Esophagus muscularis mucosa (tissue), 3 donors: ENCODE results near the gene RAD51AP1.

Experiments used
- POLR2AphosphoS5 ChIP-seq, 2 donors: sonication (generic); formaldehyde crosslinking; IDR thresholded peaks; one replicate each; pipeline ENCODE4 v1.6.1; 2017; ENCODE audit warnings: antibody characterized with exemption in 2 of 2
- TF ChIP-seq, protein P1 (sequence below), 3 experiments: fragments of 200-600 bp in 2 of 3; fragments of 450-650 bp in 1 of 3; sonication (generic) in 2 of 3; IDR thresholded peaks; one replicate each; pipeline ENCODE4 v1.5.1; 2017 to 2019; ENCODE audit warnings: antibody characterized with exemption in 3 of 3, mild to moderate bottlenecking in 2 of 3, moderate library complexity in 1 of 3

DNA sequence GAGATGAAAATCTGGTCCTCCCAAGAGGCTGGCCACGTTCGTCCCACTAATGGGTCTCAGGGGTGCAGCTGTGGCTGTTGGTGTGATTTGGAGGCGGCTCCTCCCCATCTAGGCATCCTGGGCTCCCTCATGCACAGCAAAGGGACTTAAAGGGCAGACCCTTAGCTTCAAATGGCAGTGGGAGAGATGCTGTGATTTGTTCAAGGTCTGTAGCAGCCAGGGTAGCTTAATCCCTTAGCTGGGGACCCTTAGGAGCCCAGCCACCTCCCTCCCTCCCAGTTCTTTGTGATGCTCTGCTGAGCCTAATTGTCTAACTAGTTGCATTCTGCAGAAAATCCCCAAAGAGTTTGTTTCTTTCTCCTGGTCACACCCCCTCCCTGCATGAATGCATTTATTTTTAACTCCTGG is 41.6 kb downstream of the RAD51AP1 start:
- no peak for TF ChIP-seq POLR2AphosphoS5 (IDR thresholded peaks at IDR 0.05)
- TF ChIP-seq, protein P1, sequence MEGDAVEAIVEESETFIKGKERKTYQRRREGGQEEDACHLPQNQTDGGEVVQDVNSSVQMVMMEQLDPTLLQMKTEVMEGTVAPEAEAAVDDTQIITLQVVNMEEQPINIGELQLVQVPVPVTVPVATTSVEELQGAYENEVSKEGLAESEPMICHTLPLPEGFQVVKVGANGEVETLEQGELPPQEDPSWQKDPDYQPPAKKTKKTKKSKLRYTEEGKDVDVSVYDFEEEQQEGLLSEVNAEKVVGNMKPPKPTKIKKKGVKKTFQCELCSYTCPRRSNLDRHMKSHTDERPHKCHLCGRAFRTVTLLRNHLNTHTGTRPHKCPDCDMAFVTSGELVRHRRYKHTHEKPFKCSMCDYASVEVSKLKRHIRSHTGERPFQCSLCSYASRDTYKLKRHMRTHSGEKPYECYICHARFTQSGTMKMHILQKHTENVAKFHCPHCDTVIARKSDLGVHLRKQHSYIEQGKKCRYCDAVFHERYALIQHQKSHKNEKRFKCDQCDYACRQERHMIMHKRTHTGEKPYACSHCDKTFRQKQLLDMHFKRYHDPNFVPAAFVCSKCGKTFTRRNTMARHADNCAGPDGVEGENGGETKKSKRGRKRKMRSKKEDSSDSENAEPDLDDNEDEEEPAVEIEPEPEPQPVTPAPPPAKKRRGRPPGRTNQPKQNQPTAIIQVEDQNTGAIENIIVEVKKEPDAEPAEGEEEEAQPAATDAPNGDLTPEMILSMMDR (IDR thresholded peaks at IDR 0.05), result no peak
